Epidermal melanocyte (primary cell): ENCODE data around the gene FGFBP2.

Experiments
- DNase-seq: peaks from one replicate; pipeline ENCODE4 v3.0.0; 2011; ENCODE audit warnings: low spot score; ENCODE audit not compliant: insufficient read length

The FGFBP2 gene

GRCh38 chr4:15968551-15969300 lies 5.8 kb upstream of the FGFBP2 start:
- DNase-seq: no peak

- DNase-seq: no peak
Observed at GRCh38 chr4:15965325-15965724, 2.4 kb upstream of the FGFBP2 start.

GRCh38 chr4:15964159-15964558 lies 1.2 kb upstream of the FGFBP2 start:
- DNase-seq: no peak

GRCh38 chr4:15963576-15963975 lies 601 bp upstream of the FGFBP2 start:
- DNase-seq: no peak

GRCh38 chr4:15961781-15962510 lies 1.0 kb downstream of the FGFBP2 start:
- DNase-seq: no peak

GRCh38 chr4:15958562-15958961 lies 4.4 kb downstream of the FGFBP2 start:
- DNase-seq: no peak

- peak; percentile 83 for DNase-seq
Observed at GRCh38 chr4:15956179-15956850, 6.7 kb downstream of the FGFBP2 start.

GRCh38 chr4:15955670-15956069 lies 7.3 kb downstream of the FGFBP2 start:
- DNase-seq: no peak

- no peak for DNase-seq
Observed at GRCh38 chr4:15953625-15954024, 9.3 kb downstream of the FGFBP2 start.

- no peak for DNase-seq
Observed at GRCh38 chr4:15951781-15952180, 11.2 kb downstream of the FGFBP2 start.

GRCh38 chr4:15948826-15949225 lies 14.1 kb downstream of the FGFBP2 start:
- DNase-seq: no peak

- no peak for DNase-seq
Observed at GRCh38 chr4:15947684-15948083, 15.3 kb downstream of the FGFBP2 start.

- no peak for DNase-seq
Observed at GRCh38 chr4:15945516-15945915, 17.5 kb downstream of the FGFBP2 start.

GRCh38 chr4:15944895-15945294 lies 18.1 kb downstream of the FGFBP2 start:
- DNase-seq: no peak

- DNase-seq: no peak
Observed at GRCh38 chr4:15942283-15942682, 20.7 kb downstream of the FGFBP2 start.

GRCh38 chr4:15938640-15939039 lies 24.3 kb downstream of the FGFBP2 start, which contains the start of gene FGFBP1:
Gene FGFBP1 (minus strand): TSS chr4:15938740. CDS start chr4:15936632, 2,108 bp downstream.
- no peak for DNase-seq

- DNase-seq: no peak
Observed at GRCh38 chr4:15938182-15938581, 24.8 kb downstream of the FGFBP2 start.

GRCh38 chr4:15936495-15936894 lies 26.5 kb downstream of the FGFBP2 start:
- DNase-seq: no peak

GRCh38 chr4:15935504-15936402 lies 27.2 kb downstream of the FGFBP2 start:
- DNase-seq: no peak

- no peak for DNase-seq
Observed at GRCh38 chr4:15934259-15934658, 28.7 kb downstream of the FGFBP2 start.
